ENCODE results near the gene HYOU1.
"Not testable (repeated sequence)": the region's sequence is repeated elsewhere in the genome, so short reads cannot be mapped to it uniquely, and the experiment has no call there.

HYOU1 gene

DNA sequence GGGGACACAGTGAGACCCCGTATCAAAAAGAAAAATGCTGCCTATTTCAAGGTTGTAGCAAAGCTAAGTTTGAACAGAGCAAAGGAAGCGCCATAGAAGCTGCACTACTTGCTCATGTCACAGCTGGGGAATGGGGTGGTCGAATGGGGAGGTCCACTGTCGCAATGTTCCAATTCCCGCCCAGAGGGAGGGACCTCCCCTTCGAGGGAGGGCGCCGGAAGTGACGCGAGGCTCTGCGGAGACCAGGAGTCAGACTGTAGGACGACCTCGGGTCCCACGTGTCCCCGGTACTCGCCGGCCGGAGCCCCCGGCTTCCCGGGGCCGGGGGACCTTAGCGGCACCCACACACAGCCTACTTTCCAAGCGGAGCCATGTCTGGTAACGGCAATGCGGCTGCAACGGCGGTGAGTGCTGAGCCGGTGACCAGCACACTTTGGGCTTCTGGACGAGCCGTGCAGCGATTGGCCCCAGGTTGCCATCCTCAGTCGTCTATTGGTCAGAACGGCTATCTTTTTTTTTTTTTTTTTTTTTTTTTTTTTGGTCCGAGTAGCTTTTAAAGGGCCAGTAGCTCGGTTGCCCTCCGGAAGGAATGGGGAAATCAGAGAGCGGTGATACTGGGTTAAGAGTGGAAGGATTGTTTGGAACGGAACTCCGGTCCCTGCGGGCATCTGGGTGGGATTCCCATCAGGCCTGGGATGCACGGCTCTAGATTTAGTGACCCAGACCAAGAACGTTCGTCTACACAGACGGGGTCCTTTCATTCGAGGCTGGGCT is 27.8 kb upstream of the HYOU1 start, which contains the start of gene HMBS:
Gene HMBS (plus strand): TSS at position 219 of the 774 bp plus-strand sequence. CDS start 153 bp downstream, at position 372.
- DNase-seq, result peak; percentile 83

GRCh38 chr11:119081682-119082260 is 24.8 kb upstream of the HYOU1 start:
- DNase-seq, result no peak

GRCh38 chr11:119078675-119079420 is 21.8 kb upstream of the HYOU1 start:
- DNase-seq, result no peak

DNA sequence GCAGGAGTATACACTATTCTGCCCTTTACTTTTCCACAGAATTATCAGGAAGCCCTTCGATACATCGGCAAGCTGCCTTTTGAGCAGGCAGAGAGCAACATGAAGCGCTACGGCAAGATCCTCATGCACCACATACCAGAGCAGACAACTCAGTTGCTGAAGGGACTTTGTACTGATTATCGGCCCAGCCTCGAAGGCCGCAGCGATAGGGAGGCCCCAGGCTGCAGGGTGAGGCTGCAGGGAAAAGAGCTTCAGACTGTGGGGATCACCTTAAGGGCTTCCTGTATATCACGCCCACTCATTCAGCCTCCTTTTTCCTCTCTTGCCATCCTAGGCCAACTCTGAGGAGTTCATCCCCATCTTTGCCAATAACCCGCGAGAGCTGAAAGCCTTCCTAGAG is 20.8 kb upstream of the HYOU1 start:
- no peak for DNase-seq

DNA sequence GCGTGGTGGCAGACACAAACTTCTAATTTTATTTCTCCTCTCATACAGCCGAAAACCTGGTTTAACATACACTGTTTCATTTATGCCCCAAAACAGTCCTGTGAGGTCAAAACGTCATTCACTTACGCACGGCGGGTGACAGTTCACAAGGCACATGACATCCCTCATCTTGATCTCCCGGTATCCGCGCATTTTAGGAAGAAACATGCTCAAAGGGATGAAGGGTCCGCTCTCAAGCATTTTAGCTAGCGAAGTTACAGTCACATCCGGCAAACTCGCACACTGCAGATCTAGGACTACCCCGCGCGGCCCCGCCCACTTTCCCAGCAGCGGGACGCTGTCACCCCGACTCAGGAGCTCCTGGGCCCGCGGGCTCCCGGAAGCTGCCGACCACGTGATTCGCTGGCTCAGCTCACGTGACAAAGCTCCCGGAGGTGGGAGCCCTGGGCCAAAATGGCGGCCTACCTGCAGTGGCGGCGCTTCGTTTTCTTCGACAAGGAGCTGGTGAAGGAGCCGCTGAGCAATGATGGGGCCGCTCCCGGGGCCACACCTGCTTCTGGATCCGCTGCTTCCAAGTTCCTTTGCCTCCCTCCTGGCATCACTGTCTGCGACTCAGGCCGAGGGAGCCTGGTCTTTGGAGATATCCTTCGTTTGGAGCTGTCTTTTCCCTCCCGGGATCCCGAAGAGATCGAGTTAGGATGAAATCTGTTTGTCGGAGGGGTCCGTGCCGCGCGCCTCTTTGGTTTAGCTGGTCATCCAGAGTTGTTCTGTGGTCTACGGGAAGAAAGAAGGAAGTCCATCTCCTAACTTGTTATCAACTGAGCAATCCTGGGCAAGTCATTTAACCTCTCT is 10.6 kb upstream of the HYOU1 start, which contains the start of gene VPS11:
Gene VPS11 (plus strand): TSS at position 448 of the 852 bp plus-strand sequence. CDS start 6 bp downstream, at position 454.
- peak; percentile 96 for DNase-seq

- no peak for DNase-seq
Measured at GRCh38 chr11:119065369-119065768, 8.4 kb upstream of the HYOU1 start.

DNA sequence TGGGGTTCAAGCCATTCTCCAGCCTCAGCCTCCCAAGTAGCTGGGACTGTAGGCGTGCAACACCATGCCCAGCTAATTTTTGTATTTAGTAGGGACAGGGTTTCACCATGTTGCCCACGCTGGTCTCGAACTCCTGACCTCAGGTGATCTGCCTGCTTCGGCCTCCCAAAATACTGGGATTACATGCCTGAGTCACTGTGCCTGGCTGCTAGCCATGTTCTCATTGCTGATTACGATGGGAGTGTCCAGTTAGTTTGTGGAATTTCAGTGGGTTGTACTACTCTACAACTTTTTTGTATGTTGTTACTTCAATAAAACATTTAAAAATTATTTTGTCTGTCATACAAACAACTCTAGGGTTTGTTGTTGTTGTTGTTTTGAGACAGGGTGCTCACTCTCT is 5.8 kb upstream of the HYOU1 start:
- peak; percentile 49 for DNase-seq

GRCh38 chr11:119061256-119061655 is 4.3 kb upstream of the HYOU1 start:
- DNase-seq, result no peak

- DNase-seq, result not testable (repeated sequence)
Measured at GRCh38 chr11:119059128-119059527, 2.1 kb upstream of the HYOU1 start.

DNA sequence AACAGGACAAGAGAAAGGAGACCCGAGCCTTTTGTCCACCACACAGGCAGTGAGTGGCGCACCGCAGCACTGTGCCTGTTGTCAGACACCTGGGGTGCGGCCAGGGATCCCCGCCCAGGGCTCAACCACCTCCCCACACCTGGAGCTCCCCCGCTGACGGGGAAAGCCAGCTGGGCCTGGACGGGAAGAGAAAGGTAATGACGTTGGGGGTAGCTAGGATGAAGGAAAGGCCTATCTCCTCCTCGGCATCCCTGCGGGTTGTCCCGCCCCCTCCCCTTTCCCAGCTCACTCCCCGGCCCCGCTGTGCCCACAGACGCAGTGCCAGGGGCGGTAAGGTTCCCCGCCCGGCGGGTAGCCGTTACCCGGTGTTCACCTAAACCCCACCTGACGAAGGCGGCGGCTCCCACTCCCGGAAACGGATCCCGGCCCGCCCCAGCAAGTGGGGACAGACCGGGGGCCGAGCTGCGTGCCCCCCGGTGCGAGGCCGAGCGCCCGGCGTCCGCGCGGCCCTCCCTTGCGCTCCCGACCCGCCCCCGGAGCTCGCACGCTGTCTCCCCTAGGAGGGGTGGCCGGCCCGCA is 495 bp downstream of the HYOU1 start:
- no peak for DNase-seq

- DNase-seq, result peak; percentile 32
Measured at GRCh38 chr11:119055901-119056300, 1.1 kb downstream of the HYOU1 start.

- DNase-seq, result no peak
Measured at GRCh38 chr11:119054418-119054817, 2.6 kb downstream of the HYOU1 start.

GRCh38 chr11:119052163-119052814 is 4.7 kb downstream of the HYOU1 start:
- no peak for DNase-seq

DNA sequence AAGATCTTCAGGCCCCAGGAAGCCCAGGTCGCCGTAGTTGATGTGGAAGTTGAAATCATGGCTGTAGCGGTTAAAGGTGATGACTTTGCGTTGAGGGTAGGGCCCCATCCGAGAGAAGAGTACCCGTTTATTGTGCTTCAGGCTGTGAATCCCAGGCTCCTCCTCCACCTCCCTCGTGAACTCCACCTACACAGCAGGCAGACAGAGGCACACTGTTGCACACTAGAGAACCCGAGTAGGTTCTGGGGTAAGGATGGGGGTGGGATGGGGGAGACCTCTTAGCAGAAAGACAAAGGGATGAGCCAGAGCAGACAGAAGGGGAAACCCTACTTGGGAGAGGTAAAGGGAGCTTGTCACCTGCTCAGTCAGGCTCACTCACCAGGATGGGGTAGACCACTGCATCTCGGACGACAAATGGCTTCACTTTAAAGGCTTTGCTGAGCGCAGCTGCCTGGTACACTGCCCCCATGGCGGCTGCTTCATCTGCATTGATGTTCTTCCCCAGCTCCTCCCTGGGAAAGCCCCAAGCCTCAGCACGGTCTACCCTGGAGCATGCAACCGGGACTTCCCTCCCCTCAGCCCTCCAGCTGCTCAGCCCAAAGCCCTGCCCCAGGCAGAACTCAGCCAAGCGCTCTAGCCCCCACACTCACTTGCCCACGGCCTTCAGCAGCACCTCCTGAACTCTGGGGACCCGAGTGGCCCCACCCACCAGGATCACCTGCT is 5.4 kb downstream of the HYOU1 start:
- DNase-seq, result no peak

GRCh38 chr11:119049081-119049480 is 7.9 kb downstream of the HYOU1 start:
- DNase-seq, result no peak

DNA sequence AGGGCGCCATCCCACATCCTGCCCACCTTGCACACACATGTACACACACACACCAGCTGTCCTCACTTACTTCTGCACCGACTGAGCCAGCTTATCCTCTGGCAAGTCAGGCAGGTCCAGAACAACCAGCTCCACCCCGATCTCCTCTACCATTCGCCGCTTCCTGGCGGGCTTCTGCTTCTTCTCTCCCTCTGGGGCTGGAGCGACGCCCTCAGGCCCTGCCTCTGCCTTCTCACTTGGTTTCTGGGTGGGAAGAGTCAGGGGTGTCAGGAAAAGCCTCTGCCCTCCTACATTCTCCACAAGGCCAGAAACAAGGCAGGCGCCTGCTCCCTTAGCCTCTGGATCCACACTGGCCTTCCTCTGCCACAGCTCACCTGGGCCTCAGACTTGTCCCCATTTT is 8.4 kb downstream of the HYOU1 start:
- no peak for DNase-seq

DNA sequence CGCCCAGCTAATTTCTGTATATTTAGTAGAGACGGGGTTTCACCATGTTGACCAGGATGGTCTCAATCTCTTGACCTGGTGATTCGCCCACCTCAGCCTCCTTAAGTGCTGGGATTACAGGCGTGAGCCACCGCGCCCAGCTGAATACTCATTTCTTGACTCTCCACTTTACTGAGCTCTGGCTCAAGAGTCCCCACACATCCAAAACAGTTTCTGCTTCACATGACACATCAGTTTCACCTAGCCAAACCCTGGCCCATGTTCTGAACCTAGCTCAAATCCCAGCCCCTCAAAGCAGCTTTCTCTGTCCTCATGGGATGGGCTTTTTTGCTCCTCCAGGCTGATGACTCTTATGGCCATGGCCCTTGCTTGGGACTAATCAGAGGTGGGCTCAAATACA is 9.8 kb downstream of the HYOU1 start:
- no peak for DNase-seq

GRCh38 chr11:119046489-119046888 is 10.5 kb downstream of the HYOU1 start:
- no peak for DNase-seq

DNA sequence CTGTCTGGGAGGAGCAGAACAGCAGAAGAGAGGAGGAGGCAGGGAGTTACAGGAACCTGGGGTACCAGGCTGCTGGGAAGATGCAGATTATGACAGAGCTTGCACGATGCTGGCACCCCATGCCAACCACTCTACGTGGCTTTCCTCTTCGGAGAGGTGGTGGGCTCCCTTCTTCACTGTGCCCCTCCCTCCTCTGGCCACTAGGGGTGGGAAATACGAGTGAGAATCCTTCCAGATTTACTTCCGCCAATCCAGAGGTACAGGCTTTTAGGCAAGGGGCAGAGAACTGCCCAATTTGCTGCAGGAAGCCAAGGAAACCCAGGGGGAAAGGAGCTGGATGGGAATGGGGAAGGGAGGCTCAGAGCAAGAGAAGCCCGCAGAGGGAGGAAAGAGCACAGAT is 12.3 kb downstream of the HYOU1 start:
- DNase-seq, result no peak

DNA sequence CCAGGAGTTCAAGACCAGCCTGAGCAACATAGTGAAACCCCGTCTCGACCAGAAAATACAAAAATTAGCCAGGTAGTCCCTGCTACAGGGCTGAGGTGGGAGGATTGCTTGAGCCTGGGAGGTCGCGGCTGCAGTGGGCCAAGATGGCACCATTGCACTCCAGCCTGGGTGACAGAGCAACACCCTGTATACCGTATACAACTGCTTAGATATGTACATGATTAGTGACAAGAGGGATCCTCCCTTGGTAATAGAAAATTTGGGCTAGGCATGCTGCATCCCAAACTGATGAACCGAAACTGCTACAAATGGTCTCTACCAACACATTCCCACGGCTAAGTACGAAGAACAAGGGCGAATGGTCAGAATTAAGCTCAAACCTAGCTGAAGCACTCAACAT is 14.1 kb downstream of the HYOU1 start:
- no peak for DNase-seq
